ENCODE data around the gene BAIAP2L1.

Gene BAIAP2L1

DNA sequence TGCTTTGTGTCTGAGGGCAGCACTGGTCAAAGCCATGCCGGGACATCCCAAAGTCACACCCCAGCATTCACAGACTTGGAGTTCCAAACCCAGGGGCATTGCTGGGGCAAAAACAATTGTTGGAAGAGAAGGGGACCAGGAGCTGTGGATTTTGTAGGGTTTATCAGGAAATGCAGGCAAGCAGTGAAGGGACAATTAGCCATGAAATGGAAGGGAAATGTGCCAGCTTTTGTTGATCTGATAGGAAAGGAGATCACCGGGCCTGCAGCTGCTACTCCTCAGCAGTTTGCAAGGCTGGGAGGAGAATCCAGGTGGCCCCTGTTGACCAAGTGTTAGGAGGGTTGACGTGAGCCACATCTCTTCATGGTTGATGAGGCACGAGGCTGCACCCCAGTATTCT lies 122.0 kb downstream of the BAIAP2L1 start:
- no peak for DNase-seq (ENCODE audit: low read depth)

DNA sequence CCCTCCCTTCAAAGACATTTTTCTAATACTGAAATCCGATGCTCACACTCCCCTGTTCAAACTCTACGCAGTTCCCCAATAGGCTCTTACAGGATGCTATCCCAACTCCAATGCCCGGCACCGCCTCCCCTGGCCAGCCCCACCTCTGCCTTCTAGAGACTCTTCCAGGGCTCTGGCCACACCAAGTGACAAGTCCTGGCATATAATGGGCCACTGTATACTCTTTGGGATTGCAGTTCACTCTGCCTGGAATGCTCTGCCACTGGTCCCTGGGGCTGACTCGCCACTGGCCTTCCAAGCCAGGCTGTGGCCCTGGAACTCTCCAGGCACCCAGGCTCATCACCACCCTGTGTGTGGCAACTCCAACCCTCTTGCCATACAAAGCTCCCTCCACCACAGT lies 122.5 kb downstream of the BAIAP2L1 start:
- DNase-seq (ENCODE audit: low read depth) = no peak

DNA sequence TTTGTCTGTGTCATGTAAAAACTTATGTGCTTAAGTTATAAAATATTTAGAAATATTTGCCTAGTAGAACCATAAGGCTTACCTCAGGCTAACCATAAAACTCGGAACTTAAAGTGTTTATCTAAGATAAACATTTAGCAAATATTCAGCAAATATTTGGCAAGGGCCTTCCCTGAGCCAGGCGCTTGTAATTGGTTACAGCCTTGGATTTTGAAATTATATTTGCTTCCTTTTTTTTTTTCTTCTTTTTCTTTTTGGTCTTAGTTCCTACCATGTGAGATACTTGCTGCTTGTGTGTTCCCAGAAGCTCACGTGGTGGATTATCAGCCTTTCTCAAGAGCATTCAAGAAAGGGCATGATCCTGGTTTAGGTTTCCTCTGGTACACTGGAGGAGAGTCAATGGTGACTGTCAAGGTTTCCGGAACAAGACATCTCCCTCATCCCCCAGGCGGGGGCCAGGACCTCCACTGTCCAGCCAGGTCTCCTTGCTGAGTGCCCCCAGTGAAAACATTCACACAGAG lies 124.6 kb downstream of the BAIAP2L1 start:
- DNase-seq (ENCODE audit: low read depth) = no peak

DNA sequence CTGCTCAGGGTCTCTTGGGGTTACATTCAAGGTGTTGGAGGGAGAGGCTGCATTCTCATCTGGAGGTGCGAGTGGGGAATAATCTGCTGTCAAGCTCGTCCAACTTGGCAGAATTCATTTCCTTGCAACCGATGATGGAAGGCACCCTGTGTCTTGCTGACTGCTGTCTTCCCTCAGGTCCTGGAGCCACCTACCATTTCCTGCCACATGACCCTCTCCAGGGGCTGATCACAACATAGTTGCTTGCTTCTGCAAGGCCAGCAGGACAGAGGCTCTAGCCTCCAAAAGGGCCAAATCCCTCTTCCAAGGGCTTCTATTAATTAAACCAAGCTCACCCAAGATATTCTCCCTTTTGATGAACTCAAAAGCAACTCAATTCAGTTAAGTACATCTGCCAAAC lies 133.6 kb downstream of the BAIAP2L1 start:
- no peak for DNase-seq (ENCODE audit: low read depth)

DNA sequence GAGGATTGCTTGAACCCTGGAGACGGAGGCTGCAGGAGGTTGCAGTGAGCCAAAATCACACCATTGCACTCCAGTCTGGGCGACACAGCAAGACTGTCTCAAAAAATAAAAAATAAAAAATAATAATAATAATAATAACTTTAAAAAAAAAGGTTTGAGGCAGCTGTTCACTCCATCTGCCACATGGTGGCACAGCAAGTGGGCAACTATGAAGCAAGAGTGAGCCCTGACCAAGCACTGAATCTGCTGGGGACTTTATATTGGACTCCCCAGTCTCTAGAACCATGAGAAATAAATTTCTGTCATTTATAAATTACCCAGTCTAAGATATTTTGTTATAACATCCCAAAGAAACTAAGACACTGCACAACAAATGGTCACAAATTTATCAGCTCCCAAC lies 134.1 kb downstream of the BAIAP2L1 start:
- no peak for DNase-seq (ENCODE audit: low read depth)

DNA sequence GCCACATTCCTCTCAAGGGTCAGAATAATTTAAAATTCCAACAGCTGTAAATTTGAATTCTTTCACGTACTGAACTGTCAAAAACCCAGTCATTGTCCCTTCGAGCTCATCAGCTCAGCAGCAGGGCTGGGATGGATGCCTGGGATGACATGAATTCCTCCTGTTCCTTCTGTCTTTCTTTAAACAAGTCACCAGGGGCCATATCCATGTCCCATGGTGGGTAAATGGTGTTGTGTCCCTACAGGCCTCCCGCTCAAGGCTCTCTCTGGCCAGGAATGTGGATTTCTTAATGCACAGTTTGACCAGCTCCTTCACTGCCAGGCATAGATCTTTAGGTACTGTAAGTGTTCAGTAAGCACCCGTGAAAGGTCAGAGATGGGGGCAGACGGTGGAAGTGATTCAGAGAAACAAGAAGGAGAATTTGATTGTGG lies 135.0 kb downstream of the BAIAP2L1 start:
- DNase-seq (ENCODE audit: low read depth) = no peak

DNA sequence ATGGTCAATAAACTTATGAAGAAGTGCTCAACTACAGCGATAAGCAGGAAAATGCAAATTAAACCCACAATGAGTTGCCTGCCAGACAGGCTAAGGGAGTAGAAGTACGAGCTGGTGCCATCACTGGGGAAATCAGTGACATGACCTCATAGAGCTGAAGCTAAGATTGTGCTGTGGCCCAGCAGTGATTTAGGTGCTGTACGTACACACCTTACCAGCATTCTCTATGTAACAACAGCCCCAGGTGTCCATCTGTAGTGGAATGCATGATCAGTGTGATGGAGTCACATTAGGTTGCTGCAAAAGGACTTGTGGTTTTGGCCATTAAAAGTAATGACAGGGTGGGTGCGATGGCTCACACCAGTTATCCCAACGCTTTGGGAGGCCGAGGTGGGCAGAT lies 143.2 kb downstream of the BAIAP2L1 start:
- no peak for DNase-seq (ENCODE audit: low read depth)

DNA sequence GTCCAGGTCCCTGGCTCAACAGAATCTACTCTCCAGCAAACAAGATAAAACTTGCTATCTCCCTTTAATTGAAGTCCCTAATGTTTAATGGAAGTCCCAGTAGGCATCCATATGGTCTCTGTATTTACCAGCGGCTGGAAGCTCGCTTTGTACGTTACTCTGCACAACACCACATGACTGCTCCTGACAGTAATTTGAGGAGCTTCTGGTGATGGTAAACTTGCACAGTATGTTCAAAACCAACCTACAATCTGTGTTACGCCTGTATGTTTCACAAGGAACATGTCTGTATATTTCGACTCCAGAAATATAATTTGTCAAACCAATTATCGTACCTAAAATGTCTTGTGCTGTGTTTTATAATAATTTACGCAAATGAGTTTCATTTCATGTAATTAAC lies 144.5 kb downstream of the BAIAP2L1 start:
- no peak for DNase-seq (ENCODE audit: low read depth)

DNA sequence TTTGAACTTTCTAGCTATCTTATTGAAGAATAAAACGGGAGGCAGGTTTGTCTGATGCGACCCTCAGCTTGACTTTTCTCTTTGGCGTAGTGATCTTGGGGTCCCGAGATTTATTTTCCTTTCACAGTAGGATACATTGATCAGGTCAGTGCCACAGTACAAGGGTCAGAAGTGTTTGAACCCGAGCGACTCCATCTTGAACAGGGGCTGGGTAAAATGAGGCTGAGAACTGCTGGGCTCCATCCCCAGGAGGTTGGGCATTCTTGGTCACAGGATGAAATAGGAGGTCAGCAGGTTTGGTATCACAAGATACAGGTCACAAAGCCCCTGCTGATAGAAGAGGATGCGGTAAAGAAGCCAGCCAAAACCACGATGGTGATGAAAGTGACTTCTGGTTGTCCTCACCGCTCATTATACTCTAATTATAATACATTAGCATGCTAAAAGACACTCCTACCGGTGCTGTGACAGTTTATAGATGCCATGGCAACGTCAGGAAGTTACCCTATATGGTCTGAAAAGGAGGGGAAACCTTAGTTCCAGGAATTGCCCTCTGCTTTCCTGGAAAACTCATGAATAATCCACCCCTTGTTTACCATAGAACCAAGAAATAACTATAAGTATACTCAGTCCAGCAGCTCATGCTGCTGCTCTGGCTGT lies 145.8 kb downstream of the BAIAP2L1 start:
- no peak for DNase-seq (ENCODE audit: low read depth)

DNA sequence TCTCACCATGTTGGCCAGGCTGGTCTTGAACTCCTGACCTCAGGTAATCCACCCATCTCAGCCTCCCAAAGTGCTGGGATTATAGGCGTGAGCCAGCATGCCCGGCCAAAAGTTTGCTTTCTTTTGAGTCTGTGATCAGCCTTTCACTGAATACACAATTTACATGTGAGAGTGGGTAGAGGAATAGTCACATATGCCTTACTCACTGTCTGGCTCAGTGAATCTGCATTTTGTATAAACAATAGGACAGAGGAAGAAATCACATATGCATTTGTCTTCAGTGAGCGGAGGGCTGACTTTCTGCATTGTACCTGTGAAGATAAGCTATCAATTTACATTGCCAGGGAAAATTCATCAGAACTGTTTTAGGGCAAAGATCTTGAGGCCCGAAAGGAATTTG lies 146.4 kb downstream of the BAIAP2L1 start:
- DNase-seq (ENCODE audit: low read depth) = no peak

DNA sequence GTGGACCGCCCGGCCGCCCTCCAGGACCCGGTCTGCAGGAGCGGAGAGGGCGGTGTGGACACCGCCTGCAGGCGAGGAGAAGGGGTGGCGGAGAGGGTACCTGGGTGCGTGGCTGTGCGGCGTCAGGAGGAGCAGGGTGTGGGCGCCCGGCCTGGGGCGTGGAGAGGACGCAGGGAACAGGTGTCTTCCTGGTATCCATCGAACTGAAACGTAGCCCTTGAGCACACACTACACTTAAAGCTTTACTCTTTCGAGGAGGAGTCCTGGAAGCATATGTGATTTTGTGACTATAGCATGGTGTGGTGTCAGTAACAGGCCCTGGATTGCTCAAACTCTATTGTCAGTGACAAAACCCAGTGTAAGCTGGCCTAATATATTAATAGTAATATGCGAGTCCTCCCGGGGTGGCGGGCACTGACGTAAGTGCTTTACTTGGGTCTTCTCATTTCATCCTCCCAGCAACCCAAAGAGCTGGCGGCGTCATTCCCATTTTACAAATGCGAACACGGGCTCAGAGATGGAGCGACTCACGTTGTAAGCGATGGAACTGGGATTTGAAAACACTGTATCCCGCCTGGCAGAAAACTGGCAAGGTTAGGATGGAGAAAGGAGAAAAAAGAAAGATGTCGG lies 148.3 kb downstream of the BAIAP2L1 start:
- DNase-seq (ENCODE audit: low read depth) = no peak

DNA sequence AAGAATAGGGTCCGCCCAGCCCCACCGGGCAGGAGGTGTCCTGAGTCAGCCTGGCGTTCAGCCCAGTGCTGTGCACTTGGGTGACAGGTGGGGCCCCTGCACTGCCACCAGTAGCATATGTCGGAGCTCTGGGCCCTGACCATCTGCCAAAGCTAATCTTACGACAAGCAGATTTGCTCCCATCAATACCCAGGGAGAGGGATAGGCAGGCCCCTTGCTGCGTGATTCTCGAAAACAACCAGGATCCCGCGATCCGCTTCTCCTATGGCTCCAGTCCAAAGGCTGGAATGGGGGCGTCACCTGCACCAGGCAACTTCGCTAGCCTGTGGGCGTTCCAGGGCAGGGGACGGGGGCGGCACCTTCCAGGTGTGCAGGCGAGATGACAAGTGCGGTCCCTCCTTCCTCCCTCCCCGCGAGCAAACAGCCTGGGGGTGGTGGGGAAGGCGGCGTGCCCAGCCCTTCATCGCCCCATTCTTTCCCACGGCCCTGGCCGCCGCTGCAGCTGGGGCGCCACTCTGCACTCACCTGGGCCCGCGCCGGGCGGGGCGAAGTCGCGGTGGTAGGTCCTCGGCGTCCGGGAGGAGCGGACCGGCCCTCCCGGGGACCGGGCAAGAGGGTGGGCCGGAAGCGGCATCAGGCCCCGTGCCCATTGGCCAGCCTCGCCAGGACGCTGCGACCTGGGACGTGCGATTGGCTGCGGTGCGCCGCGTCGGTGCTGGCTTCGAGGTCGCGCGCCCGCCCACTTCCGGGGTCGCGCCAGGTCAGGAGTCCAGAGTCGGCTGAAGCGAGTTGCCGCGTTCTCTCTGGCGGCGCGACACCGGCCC lies 149.1 kb downstream of the BAIAP2L1 start, which contains the start of gene TECPR1:
TSS of gene TECPR1 (minus strand) at position 632 of the 824 bp plus-strand sequence. CDS start 6,086 bp downstream, outside the sequence.
- peak; percentile 84 for DNase-seq (ENCODE audit: low read depth)

DNA sequence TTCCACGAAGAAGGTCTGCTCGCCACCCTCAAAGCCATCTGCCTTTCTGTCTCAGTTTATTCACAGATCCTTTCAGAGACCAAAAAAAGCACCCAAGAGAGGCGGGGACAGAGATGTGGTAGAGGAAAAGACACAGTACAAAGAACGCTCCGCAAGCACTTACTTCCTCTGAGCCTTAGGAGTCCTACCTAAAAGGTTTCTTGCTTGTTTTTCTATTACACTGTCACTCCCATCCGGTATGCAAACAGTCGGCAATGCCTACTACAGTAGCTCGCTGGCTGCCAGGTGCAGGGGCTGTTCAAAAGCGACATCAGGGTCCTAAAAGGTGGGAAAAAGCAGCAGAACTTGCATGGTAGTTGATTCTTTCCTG lies 149.7 kb downstream of the BAIAP2L1 start:
- DNase-seq (ENCODE audit: low read depth) = no peak

DNA sequence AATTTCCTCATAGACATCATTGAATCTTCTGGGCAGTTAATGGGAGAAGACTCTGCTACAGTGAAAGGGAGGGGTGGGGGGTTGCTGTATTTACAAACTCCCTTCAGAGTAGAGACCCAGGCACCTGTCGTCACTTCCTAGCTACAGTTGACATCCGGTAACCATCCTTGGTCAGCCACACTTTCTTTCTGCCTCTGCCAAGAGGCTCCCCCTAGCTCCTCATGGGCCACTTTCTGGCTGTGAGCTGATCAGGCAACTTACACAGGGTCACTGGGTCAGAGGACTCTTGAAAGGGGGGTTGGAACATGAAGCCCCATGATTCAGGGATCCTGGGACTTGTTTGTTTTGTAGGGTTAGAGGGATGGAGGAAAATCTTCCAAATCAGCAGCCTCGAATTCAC lies 150.1 kb downstream of the BAIAP2L1 start:
- DNase-seq (ENCODE audit: low read depth) = no peak

DNA sequence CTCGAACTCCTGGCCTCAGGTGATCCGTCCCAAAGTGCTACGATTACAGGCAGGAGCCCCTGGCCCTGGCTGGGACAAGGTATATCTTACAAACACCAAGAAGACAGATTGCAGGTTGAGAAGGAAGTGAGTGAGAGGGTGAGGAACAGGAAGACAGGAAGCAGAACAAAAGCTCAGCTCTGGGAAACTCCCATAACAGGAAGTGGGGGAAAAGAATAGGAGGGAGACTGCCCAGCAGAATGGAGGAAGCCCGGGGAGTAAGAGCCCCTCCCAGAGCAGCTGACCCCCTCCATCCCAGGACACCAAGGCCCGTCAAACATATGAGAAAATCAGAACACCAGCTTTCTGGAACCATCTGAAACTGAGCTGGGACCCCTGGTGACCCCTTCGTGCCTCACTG lies 151.8 kb downstream of the BAIAP2L1 start:
- DNase-seq (ENCODE audit: low read depth) = no peak

DNA sequence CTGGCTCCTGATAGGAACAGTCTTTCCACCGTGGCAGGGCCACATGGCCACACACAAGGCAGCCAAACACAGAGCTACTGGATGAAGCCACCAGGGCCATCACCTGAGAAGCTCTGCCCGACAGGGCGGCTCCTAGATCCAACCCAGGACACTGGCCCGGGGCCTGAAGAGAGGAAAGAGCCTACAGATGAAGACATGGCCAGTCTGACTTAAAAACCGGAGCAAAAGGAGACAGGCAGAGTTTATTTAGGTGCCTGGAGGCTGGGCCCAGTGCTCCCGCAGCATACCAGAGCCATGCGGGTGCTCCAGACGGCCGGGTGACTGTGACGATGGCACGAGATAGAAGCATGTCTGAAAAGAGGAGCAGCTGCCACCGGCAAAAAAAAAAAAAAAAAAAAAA lies 152.7 kb downstream of the BAIAP2L1 start:
- DNase-seq (ENCODE audit: low read depth) = no peak

DNA sequence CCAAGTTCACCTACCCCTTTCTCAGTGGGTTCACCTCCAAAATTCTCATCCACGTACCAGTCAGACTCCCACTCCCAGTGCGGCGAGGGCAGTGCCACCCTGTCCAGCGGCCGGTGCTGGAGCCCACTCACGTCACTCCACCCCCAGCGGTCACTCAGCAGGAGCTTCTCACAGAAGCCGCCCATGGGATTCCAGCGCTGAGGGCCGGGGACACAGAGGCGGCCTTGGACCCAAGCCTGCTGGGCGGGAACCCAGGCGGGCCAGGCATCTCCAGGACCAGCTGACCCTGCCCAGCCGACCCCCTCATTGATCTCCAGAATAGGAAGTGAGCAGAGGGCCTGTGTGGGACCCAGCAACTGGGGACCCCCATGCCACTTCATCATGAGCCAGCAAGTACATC lies 156.0 kb downstream of the BAIAP2L1 start:
- no peak for DNase-seq (ENCODE audit: low read depth)

DNA sequence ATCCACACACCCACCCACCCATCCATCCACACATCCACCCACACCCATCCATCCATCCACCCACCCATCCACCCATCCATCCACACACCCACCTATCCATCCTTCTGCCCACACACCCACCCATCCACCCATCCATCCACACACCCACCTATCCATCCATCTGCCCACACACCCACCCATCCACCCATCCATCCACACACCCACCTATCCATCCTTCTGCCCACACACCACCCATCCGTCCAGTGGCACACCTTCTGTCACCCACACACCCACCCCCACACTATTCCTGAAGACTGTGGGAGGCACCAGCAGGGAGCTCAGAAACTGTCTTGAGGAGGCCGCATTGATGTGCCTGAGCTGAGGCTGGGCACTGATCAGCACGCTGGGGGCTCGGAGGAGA lies 158.0 kb downstream of the BAIAP2L1 start:
- no peak for DNase-seq (ENCODE audit: low read depth)

DNA sequence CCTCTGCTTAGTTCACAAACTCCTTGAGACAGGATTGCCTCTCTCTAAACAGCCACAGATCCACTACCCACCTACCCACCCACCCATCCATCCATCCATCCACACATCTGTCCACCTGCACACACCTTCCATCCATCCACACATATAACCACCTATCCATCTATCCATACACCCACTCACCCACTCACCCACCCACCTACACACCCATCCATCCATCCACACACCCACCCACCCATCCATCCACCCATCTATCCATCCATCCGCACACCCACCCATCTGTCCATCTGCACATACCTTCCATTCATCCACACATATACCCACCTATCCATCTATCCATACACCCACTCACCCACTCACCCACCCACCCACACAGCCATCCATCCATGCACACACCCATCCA lies 158.5 kb downstream of the BAIAP2L1 start:
- DNase-seq (ENCODE audit: low read depth) = no peak

DNA sequence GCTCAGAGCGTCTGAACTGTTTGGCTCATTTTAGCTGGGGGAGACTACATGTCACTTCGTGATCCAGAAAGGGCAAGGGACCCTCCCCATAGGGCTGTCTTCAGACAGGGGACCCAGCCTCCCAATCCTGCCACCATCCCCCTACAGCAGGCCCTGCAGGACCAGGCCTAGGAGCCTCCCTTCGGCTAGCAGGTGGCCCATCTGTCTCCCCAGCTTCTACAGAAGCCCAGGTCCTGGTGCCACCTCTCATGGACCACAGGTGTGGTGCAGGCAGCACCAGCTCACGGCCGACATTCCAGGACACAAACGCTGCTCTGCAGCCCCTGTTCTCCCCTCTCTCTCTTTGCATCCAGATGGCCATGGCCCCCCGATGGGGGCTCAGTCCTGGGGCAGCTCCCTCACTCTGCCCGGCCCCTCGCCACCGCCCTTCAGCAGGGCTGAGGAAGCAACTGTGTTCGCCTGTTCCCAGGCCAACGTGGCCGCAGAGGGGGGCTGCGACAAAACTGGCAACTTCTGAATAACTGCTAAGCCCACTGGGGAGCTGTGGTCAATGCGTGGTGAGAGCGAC lies 159.1 kb downstream of the BAIAP2L1 start:
- DNase-seq (ENCODE audit: low read depth) = no peak

Measured in activated T-helper 9 cell treated with anti-CD3 and anti-CD28 coated beads, Interleukin-2, amount 50 U/mL, for 16 hours (primary cell).